Measurements from ENCODE around the gene CEMP1.

Gene CEMP1

DNA sequence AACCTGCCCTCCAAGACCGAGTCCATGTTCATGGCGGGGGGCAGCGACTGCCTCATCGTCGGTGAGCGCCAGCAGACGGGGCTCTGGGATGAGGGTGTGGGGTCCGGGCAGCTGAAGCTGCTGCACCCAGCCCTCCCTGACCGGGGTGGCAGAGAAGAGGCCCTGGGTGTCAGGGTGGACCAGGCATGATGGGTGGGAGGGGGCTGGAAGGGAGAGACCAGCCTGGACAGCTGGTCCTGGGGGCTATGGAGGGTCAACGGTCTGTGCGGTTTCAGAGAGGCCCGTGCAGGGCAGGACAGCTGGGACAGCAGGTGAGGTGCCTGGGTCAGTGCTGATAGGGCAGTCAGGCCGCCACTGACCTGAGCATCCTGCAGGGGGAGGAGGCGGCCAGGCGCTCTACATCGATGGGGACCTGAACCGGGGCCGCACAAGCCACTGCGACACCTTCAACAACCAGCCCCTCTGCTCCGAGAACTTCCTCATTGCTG lies 30.7 kb downstream of the CEMP1 start:
- DNase-seq = no peak

DNA sequence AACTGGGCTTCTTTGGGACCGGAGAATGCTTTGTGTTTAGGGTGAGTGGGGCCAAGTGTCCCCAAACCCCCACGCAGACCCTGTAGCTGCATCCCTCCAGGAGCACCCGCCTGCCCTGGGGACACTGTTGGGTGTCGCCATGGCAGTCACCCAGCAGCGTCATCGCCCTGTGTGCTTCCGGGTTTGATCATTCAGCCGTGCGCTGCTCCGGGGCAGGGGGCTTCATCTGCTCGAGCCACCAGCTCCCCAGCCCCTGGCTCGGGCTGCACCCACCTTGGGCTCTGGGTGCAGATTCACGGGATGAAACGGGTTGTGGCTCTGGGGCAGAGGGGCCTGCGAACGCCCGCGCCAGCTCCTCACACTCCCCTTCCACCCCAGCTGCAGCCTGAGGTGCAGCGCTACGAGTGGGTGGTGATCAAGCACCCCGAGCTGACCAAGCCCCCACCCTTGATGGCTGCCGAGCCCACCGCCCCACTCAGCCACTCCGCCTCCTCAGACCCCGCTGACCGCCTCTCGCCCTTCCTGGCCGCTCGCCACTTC lies 31.2 kb downstream of the CEMP1 start:
- no peak for DNase-seq

DNA sequence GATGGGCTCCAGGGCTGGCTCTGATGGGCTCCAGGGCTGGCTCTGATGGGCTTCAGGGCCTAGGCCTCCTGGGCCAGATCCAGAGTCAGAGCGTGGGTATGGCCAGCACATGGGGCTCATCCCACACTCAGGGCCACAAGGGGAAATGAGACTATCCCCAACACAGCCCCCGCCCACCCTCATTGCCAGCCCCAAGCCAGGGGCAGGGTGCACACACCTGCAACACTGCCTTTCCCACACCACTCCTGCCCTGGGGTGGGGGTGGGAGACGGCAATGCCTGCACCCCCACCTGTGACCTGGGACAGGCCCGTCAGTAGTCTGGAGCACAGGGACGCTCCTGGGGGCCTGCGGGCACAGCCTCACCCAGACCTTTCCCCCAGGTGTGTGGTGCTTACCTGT lies 31.8 kb downstream of the CEMP1 start:
- DNase-seq = no peak

DNA sequence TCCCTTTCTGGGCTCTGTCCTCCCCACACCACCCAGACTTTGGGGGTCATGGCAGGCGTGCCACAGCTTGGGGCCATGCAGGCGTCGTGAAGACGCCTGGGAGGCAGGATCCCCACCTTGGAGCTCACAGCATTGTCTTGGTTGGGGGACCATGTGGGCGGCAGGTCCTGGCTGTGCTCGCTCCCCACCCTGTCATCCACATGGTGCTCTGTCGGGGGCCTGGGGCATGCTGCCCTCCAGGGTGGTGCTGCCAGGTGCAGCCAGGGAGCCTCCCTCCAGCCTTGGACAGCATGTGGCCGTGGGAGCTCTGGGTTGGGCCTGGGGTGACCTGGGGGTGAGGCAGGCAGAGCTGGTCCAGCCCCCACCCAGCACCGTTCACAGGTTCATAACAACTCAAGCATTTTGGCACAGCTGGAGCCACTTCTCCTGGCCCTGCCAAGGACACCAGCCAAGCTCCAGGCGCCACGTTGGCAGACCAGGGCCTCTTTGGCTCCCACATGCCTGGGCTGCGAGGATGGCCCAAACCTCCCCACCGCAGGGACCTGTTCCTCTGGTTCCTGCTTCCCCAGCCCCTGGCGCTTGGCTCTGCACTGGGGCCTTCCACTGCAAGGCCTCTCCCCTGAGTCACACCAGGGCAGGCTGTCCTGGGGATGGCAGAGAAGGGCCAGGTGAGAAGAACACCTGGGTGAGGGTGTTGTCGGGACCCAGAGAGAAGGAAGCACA lies 32.5 kb downstream of the CEMP1 start:
- no peak for DNase-seq

DNA sequence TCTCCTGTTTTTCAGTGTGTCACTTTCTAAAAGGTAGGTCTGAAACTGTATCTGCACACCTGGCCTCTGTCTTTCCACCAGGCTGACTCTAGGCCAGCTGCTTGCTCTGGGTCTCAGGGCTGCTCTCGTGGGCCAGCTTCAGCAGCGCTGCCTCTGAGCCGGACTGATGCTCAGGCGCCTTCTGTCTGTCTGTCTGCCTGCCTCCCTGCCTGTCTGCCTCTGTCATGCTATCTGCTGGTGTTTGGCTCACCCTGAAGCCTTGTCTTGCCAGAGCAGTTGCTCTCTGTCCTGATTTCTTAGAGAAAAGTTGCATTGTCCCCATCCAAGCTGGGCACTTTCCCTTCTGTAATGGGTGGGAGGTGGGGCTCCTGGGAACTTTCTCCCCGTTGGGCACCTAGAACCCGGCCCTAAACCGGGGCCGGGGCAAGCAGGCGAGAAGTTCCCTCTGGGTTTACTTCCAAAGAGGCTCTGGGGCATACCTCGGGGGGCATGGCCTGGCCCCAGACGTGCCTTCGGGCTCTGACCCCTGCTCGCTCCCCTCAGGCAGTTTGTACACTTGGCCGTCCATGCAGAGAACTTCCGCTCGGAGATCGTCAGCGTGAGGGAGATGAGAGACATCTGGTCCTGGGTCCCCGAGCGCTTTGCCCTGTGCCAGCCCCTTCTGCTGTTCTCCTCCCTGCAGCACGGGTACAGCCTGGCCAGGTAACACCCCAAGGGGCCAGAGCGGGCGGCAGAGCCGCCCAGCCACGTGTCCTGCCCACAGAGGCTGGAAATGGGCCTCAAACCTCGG lies 33.3 kb downstream of the CEMP1 start:
- DNase-seq = no peak

DNA sequence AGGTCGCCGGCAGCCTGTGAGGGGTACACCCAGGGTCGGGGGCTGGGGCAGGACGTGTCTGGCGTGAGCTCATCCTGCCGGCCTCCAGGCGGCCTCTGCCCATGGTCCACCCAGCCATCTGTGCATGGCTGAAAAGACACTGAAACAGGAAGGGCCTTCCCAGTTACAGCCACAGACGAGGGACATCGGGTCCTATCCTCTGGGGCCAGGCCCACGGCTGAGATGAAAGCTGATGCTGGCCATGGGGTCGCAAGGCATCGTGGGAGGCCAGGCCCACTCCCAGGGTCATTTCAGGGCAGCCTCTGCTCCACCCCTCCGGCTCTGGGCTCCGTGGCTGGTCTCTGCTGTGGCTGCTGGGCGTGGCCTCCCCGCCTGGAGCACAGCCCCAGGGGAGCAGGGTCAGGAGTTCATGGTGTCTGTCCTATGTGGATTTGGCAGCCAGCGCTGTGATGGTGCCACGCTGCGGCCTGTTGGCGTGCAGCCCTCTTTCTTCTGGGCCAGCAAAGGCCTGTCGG lies 34.0 kb downstream of the CEMP1 start:
- no peak for DNase-seq

DNA sequence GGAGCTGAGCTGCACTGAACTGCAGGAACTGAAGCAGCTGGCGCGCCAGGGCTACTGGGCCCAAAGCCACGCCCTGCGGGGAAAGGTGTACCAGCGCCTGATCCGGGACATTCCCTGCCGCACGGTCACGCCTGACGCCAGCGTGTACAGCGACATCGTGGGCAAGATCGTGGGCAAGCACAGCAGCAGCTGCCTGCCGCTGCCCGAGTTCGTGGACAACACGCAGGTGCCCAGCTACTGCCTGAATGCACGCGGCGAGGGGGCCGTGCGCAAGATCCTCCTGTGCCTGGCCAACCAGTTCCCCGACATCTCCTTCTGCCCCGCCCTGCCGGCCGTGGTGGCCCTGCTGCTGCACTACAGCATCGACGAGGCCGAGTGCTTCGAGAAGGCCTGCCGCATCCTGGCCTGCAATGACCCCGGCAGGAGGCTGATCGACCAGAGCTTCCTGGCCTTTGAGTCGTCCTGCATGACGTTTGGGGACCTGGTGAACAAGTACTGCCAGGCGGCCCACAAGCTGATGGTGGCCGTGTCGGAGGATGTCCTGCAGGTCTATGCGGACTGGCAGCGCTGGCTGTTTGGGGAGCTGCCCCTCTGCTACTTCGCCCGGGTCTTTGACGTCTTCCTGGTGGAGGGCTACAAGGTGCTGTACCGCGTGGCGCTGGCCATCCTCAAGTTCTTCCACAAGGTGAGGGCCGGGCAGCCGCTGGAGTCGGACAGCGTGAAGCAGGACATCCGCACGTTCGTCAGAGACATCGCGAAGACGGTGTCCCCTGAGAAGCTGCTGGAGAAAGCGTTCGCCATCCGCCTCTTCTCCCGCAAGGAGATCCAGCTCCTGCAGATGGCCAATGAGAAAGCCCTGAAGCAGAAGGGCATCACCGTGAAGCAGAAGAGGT lies 34.7 kb downstream of the CEMP1 start:
- no peak for DNase-seq

DNA sequence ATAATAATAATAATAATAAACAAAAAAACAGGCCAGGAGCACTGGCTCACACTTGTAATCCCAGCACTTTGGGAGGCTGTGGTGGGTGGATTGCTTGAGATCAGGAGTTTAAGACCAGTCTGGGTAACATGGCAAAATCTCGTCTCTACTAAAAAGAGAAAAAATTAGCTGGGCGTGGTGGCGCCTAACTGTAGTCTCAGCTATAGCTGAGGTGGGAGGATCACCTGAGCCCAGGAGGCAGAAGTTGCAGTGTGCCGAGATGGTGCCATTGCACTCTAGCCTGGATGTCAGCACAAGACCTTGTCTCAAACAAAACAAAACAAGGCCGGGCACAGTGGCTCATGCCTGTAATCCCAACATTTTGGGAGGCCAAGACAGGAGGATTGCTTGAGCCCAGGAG lies 36.2 kb downstream of the CEMP1 start:
- no peak for DNase-seq

DNA sequence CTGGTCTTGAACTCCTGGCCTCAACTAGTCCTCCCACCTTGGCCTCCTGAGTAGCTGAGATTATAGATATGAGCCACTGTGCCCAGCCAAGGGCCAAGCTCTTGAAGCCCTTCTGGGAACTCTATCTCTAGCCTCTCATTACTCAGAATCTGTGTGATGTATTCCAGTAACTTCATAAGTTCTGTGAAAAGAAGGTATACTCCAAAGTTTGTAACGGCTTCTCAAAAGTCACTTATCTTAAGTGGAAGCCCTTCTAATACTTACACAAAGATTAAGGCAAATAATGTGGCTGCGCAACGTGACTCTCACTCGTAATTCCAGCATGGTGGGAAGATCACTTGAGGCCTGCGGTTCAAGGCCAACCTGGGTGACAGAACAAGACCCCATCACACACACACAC lies 36.6 kb downstream of the CEMP1 start:
- DNase-seq = no peak

DNA sequence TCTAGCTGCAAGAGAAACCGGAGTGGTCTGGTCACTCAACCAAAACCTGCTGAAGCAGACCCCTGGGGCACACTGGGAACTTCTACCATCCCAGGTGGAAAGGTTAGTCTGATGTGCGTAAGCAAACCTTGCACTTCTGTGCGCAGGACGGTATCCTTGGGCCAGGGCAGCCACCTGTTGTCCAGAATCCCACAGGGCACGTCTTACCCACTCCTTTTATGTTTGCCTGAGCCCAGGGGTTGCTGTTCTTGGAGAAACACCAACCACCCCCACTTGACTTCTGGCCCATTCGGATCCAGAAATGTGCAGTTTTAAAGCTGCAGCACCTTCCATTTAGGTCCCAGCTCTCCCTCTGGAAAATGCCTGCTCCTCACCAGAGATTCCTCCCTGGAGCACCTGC lies 37.6 kb downstream of the CEMP1 start:
- no peak for DNase-seq

DNA sequence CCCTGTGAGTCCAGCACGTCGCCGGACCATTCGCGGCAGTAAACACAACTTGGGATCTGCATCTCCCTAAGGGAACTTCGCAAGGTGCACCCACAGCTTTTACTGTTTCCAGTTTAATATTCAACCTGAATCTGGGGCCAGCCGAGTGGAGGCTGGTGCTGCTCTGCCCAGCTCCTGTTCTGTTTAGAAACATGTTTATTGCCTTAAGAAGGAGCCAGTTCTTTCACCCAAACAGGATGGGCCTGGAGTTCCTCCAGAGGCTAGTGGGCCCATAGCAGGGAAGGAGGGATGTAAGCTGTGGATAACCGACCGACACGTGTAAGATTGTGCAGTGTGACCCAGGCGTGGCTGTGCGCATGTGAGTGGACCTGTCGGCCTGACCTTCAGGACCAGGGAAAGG lies 38.9 kb downstream of the CEMP1 start:
- no peak for DNase-seq

DNA sequence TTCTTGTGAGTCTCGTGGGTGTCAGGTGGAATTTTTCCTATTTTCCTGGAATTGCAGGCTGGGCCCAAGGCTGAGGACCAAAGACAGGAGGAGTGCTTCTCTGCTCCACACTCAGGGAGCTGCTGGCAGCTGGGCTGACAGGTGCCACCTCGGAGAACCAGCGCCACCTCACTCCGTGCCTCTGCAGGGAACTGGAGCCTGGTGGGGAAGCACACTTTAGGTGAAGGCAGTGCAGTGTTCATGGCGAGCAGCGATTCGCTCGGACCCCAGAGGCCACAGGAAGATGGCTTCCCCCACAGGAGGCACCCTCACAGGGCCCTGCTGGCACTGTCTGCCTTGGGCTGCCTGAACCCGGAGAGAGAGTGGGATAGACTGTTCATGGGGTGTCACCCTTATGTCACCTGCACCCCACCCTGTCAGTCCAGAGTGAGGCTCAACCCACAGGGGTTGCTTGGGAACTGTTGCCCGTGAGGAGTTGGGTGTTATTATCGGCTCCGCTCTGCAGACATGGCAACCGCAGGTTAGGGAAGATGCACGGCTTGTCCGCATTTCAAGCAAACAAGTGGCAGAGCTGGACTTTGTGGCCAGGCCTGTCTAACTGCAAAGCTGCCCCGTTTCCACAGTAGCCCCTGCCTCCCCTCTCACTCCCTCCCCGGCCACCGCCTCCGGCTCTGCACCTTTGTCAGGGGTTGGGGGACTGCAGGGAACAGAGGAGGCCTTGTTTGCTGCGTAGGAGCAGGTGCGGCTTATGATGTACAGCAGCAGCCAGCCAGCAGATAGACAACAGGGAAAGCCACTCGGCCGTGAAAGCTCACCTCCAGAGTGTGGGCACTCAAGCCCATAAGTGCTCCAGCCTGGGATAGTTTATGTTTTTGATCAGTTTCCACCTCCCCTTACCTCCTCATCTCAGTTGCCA lies 40.8 kb downstream of the CEMP1 start:
- DNase-seq = no peak

DNA sequence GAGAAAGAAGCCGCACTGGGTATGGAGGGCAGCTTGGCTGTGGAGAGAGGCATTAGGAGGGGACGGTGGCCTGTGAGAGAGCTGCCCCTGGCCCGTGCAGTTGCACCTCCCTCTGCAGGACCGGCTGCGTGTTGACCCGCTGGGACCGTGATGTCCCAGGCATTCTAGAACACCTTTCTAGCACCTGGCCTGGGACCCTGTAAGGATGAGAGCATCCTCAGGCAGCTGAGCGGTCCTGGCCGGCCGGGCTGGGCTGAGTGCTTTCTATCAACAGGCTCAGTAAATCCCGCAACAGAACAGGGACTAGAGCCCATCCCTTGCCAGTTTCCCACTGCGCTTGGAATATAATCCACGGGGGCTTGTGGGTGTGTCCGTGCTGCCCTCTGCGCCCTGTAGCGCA lies 41.6 kb downstream of the CEMP1 start:
- DNase-seq = no peak

DNA sequence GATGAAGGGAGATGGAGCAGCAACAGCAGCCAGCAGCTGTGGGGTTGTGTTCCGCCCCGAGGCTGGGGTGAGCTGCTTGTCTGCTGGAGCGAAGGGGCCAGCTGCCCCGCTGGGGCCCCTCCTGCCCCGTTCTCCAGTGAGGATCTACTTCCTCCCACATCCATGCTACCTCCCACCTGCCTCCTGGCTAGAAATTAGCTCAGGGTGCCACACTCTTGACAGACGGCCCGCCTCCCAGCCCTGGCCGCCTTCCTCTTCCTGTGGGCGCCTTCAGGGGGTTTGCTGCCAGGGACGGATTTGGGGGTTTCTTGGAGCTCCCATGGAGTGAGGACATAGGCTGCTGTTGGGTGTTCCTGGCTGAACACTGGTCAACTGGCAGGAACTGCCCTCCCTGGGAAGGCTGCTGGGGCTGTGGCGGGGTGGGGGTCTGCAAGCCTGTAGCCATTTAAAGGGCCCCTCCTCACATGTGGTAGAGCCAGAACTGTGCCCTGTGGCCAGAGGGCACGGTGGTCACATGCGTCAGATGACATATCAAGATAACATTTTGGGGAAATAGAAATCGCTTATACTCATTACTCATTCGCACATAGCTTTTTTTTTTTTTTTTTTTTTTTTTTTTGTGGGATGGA lies 43.2 kb downstream of the CEMP1 start:
- DNase-seq = no peak

DNA sequence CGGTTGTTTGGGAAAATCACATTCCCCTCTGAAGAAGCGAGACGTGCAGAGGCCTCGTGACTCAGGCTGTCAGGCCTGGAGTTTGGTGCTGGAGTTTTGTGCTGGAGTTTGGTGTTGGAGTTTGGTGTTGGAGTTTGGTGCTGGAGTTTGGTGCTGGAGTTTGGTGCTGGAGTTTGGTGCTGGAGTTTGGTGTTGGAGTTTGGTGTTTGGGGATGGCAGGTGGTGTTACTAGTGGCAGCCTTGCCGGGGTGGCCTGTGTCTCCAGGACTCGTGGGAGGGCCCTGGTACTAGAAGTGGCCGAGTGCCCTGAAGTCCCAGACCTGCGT lies 43.7 kb downstream of the CEMP1 start:
- DNase-seq = no peak

DNA sequence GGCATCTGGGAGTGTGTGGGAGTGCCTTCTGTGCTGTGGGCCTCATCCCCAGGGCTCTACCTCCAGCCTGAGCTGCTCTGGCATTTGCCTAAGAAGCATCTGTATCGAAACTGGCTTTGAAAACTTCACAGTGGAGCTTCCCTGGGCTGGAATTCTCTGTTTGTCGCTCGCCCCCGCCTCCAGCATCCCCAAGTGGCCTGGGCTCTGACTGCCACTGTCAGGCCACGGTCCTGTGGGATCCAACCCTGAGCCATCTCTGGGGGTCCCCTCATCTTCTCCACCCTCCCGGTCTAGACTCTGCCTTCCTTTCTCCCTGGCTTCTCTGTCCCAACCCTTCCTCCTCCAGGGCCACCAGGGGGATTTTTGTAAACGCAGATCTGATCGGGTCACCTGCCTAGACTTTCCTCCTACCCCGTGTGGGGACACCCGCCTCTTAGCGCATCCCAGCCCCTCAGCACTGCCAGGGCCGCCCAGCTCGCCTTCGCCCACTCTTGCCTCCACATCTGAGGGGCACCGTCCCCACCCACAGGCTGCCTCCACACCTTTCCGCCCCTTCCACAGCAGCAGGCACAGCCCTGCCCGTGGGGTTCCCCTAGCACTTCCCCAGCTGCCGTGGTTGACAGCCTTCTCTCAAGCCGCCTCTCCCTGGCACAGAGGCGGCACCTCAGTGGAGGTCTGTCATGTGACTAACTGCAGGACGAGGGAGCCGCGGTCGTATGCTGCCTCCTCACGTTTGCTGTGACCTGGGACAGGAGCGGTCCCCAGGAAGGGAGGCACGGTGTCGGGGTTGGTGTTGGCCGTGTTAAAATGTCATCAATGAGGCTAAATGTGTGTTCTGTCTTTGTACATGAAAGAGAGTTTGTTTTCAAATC lies 44.3 kb downstream of the CEMP1 start:
- DNase-seq = peak; percentile 34

DNA sequence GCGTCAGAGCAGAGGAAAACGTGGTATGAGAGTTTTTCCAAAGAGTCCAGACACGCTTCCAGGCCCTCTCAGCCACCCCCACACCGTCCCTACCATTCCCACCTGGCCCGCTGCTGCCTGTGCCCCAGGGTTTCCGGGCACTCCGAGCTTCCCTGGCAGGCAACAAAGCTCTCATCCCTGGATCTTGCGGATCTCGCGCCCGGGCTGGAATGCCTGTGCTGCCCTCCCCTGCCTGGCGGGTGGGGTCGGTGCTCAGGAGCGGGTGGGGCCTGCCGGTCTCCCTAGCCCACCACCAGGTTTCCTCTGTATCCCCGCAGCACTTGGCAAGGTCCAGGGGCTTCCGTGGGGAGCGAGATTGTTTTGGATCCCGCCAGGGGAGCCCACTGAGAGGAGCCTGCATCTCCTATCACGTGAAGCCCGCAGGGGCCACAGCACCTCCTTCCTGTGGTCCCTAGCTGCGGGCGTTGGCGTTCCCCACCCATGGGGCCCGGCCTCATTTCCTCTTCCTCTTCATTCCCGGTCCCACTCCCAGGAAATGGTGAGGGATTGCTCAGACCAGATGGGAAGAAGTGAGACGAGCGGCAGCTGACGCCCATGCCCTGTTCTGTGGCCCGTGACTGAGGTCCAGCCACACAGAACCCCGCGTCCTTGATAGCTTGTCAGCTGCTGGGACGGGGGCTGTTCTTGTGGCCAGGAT lies 45.2 kb downstream of the CEMP1 start:
- DNase-seq = no peak

DNA sequence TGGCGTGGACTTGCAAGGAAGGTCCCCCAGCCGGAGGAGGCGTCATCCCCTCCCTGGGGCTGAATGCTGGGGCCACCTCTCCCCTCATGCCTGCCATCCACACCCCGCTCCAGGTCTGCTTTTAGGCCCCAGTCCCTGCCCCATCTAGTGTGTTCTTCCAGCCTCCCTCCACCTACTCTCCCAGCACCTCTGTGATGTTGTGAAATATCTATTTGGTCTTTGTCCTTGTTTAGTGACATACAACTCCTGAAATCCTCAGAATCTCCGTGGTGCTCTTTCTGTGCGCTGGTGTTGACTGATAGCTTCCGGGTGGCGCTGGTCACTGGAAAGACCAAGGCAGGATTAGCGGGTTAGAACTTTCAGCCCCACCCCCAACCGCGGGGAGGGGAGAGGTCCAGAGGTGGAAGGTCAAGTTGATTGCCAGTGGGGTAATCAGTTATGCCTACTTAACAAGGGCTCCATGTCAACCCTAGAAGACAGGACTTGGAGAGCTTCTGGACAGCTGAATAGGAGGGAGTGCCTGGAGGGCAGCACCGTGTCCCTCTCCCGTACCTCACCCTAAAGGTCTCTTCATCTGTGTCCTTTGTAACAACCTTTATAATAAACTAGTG lies 46.2 kb downstream of the CEMP1 start:
- DNase-seq = no peak
